Prostate gland (tissue), 2 donors: Measurements from ENCODE around the gene OPA1. TPM values are rescaled to one million over a fixed set of nuclear protein-coding genes. Genes with fewer than 3 reads are reported as not detected.

Experiments
- DNase-seq: peaks from one replicate; pipeline ENCODE4 v3.0.0-alpha.2; 2019; ENCODE audit warnings: low spot score
- H3K27ac ChIP-seq, 2 donors: fragments of 200-600 bp; sonication (generic); 2 replicates each; pipeline ENCODE4 v1.5.1; 2017 to 2019
- H3K27me3 ChIP-seq: fragments of 200-600 bp; sonication (generic); replicated peaks from 2 replicates; pipeline ENCODE4 v1.5.1; 2019; ENCODE audit not compliant: insufficient read depth
- H3K36me3 ChIP-seq, 2 donors: fragments of 200-600 bp; sonication (generic); 1 replicate in 1 of 2; 2 replicates in 1 of 2; pipeline versions ENCODE4 v1.5.1 to v1.8.1; 2017 to 2019
- H3K4me1 ChIP-seq: fragments of 200-600 bp; sonication (generic); replicated peaks from 2 replicates; pipeline ENCODE4 v1.5.1; 2019
- H3K4me3 ChIP-seq, 2 donors: fragments of 200-600 bp; sonication (generic); 2 replicates each; pipeline ENCODE4 v1.5.1; 2017 to 2019
- H3K9me3 ChIP-seq: fragments of 200-600 bp; sonication (generic); 2 replicates; pipeline ENCODE4 v1.5.1; 2017
- POLR2A ChIP-seq: fragments of 450-650 bp; IDR thresholded peaks from one replicate; pipeline ENCODE4 v1.6.1; 2016; ENCODE audit warnings: antibody characterized with exemption, mild to moderate bottlenecking
- POLR2AphosphoS5 ChIP-seq: sonication (generic); formaldehyde crosslinking; IDR thresholded peaks from one replicate; pipeline ENCODE4 v1.6.1; 2017; ENCODE audit warnings: antibody characterized with exemption
- WGBS: methylation state at CpG from one replicate; pipeline ENCODE4 v1.1.5; 2018; 5-methylcytosine and 5-hydroxymethylcytosine counted together
- intact Hi-C: fragments of 100-400 bp; cut with DNase I; formaldehyde crosslinking; loops from one replicate; pipeline ENCODE4 v1.14.2; 2022
- total RNA-seq, 2 donors: library from RNA; depleted of rRNA; stranded (reverse); fragments of >200 nt; gene quantifications; one replicate each; pipeline ENCODE4 v1.1.0, GENCODE V29; 2016
- TF ChIP-seq, protein P1 (sequence below), 4 experiments: fragments of 200-600 bp in 2 of 4; fragments of 450-650 bp in 2 of 4; sonication (generic) in 2 of 4; IDR thresholded peaks; 1 replicate in 3 of 4; 2 replicates in 1 of 4; pipeline ENCODE4 v1.5.1; 2016 to 2019; ENCODE audit warnings: antibody characterized with exemption in 4 of 4, mild to moderate bottlenecking in 2 of 4, moderate library complexity in 2 of 4

The OPA1 gene
- total RNA-seq, 2 donors from 2014 or later, result 27.1 to 45.1 TPM

GRCh38 chr3:193620057-193620456 lies 27.0 kb downstream of the OPA1 start:
- Histone ChIP-seq H3K27ac (no peak overlapping the region), H3K36me3 (no peaks in the 10 kb centered on the region), H3K4me1 (no peaks in the 10 kb centered on the region), H3K27me3 (no peaks in the 10 kb centered on the region), H3K9me3 (no peaks in the 10 kb centered on the region), H3K4me3 (no peak overlapping the region)
- no peak for DNase-seq
- intact Hi-C loops, result no loop called here
- TF ChIP-seq, protein P1, sequence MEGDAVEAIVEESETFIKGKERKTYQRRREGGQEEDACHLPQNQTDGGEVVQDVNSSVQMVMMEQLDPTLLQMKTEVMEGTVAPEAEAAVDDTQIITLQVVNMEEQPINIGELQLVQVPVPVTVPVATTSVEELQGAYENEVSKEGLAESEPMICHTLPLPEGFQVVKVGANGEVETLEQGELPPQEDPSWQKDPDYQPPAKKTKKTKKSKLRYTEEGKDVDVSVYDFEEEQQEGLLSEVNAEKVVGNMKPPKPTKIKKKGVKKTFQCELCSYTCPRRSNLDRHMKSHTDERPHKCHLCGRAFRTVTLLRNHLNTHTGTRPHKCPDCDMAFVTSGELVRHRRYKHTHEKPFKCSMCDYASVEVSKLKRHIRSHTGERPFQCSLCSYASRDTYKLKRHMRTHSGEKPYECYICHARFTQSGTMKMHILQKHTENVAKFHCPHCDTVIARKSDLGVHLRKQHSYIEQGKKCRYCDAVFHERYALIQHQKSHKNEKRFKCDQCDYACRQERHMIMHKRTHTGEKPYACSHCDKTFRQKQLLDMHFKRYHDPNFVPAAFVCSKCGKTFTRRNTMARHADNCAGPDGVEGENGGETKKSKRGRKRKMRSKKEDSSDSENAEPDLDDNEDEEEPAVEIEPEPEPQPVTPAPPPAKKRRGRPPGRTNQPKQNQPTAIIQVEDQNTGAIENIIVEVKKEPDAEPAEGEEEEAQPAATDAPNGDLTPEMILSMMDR (IDR thresholded peaks at IDR 0.05), result no peak
- TF ChIP-seq POLR2A (no peak), POLR2AphosphoS5 (no peak)
- WGBS, result 88% methylated on average over 1 of the region's 1 CpG

DNA sequence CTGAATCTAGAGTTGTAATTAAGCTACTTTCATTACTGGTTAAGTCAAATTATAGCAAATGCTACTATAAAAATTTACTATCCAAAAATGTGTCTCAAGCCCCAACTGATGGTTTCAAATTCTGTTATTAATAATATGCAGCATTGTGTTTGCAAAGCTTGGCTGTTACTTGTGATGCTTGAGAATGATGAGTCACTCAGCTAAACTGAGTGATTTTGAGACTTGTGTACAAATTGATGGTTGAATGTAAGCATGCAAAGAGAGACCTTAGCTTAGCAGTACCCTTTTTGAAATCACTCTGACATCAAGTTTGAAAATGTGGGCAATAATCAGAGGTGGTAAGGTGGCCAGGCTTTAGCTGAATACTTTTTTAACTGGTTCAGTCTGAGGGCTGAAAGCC lies 27.6 kb downstream of the OPA1 start:
- no peaks in the 10 kb centered on the region for H3K4me1 ChIP-seq
- intact Hi-C loops, result no loop called here
- H3K36me3 ChIP-seq, result no peaks in the 10 kb centered on the region
- no peaks in the 10 kb centered on the region for H3K27me3 ChIP-seq
- H3K4me3 ChIP-seq, result no peak overlapping the region
- H3K9me3 ChIP-seq, result no peaks in the 10 kb centered on the region
- DNase-seq, result no peak
- TF ChIP-seq, protein P1 (IDR thresholded peaks at IDR 0.05), result no peak
- TF ChIP-seq POLR2A, result no peak
- no peak overlapping the region for H3K27ac ChIP-seq

DNA sequence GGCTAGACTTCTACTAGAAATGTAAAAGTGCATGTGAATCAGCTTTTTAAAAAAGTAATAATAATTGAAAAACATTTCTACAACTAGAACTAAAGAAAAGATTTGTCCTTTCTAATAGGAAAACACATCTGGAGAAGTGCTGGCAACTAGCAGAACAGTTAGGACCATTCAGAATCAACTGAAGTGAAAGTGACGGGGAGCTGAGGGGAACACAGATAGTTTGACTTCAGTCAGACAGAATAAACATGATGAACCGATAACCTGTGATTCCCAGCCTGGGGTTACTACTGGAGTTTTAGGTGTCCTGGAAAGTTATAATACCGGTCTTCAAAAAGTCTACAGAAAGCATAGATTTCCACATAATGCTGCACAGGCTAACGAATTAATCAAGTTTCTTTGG lies 28.1 kb downstream of the OPA1 start:
- intact Hi-C loops, result no loop called here
- H3K27ac ChIP-seq, result no peak overlapping the region
- no peaks in the 10 kb centered on the region for H3K36me3 ChIP-seq
- no peak for DNase-seq
- 85% methylated on average over 4 of the region's 4 CpGs for WGBS
- TF ChIP-seq, protein P1 (IDR thresholded peaks at IDR 0.05), result no peak
- no peak for TF ChIP-seq POLR2A
- TF ChIP-seq POLR2AphosphoS5, result no peak
- H3K4me1 ChIP-seq, result no peaks in the 10 kb centered on the region
- no peaks in the 10 kb centered on the region for H3K9me3 ChIP-seq
- H3K27me3 ChIP-seq, result no peaks in the 10 kb centered on the region
- no peak overlapping the region for H3K4me3 ChIP-seq

GRCh38 chr3:193630005-193630404 lies 37.0 kb downstream of the OPA1 start:
- DNase-seq, result no peak

DNA sequence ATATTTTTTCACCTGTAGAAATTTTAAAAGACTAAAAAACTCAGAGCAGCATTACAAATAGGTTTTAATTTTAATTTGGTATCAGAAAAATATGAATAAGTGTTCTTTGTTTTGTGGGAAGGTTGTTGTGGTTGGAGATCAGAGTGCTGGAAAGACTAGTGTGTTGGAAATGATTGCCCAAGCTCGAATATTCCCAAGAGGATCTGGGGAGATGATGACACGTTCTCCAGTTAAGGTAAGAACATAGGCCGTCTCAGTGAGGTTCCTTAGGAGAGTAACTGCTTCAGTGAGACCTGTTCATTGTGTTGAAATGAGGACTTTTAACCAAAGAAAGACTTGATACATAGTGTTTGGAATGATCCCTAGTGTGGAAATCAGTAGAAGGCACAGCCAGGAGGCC lies 44.8 kb downstream of the OPA1 start:
- no peak overlapping the region for H3K27ac ChIP-seq
- no peaks in the 10 kb centered on the region for H3K27me3 ChIP-seq
- TF ChIP-seq, protein P1 (IDR thresholded peaks at IDR 0.05), result no peak
- TF ChIP-seq POLR2AphosphoS5 (no peak), POLR2A (no peak)
- no peaks in the 10 kb centered on the region for H3K9me3 ChIP-seq
- intact Hi-C loops, result no loop called here
- H3K4me1 ChIP-seq, result no peaks in the 10 kb centered on the region
- no peaks in the 10 kb centered on the region for H3K36me3 ChIP-seq
- WGBS, result 97% methylated on average over 3 of the region's 3 CpGs
- no peak for DNase-seq
- no peak overlapping the region for H3K4me3 ChIP-seq

More at GRCh38 chr3:193630005-193630404, 37.0 kb downstream of the OPA1 start:
- H3K27ac ChIP-seq, result no peak overlapping the region
- H3K27me3 ChIP-seq, result no peaks in the 10 kb centered on the region
- intact Hi-C loops, result no loop called here
- no peaks in the 10 kb centered on the region for H3K4me1 ChIP-seq
- no peak overlapping the region for H3K4me3 ChIP-seq
- H3K36me3 ChIP-seq, result no peaks in the 10 kb centered on the region
- no peak for TF ChIP-seq POLR2A
- TF ChIP-seq POLR2AphosphoS5, result no peak
- TF ChIP-seq, protein P1 (IDR thresholded peaks at IDR 0.05), result no peak
- 66% methylated on average over 3 of the region's 3 CpGs for WGBS
- H3K9me3 ChIP-seq, result no peaks in the 10 kb centered on the region
